ACC112 (cell line): ENCODE measurements around the gene RABGAP1.

ENCODE experiments used
- H2AFZ ChIP-seq: fragments of 200-600 bp; sonication (generic); one replicate; pipeline ENCODE4 v1.6.0; 2017; ENCODE audit warnings: antibody characterized with exemption, low read length; ENCODE audit not compliant: unreplicated experiment
- H3K27ac ChIP-seq: fragments of 200-600 bp; sonication (generic); 2 replicates; pipeline ENCODE4 v1.5.1; 2014; ENCODE audit warnings: low read depth, mild to moderate bottlenecking, antibody characterized with exemption, low read length, moderate library complexity
- H3K27me3 ChIP-seq: fragments of 200-600 bp; sonication (generic); 2 replicates; pipeline ENCODE4 v1.6.1; 2014; ENCODE audit warnings: mild to moderate bottlenecking, antibody characterized with exemption, low read length, moderate library complexity, mixed read lengths; ENCODE audit not compliant: insufficient read depth
- H3K36me3 ChIP-seq: fragments of 200-600 bp; sonication (generic); 2 replicates; pipeline ENCODE4 v1.6.1; 2016; ENCODE audit warnings: mild to moderate bottlenecking, antibody characterized with exemption, low read length, moderate library complexity, mixed read lengths; ENCODE audit not compliant: insufficient read depth
- H3K4me1 ChIP-seq: fragments of 200-600 bp; sonication (generic); one replicate; pipeline ENCODE4 v1.6.1; 2016; ENCODE audit warnings: low read length, mixed read lengths; ENCODE audit not compliant: insufficient read depth, unreplicated experiment, control insufficient read depth
- H3K4me3 ChIP-seq: fragments of 200-600 bp; sonication (generic); 2 replicates; pipeline ENCODE4 v1.5.1; 2014; ENCODE audit warnings: mild to moderate bottlenecking, low read depth, low read length
- H3K79me2 ChIP-seq: fragments of 200-600 bp; sonication (generic); one replicate; pipeline ENCODE4 v1.6.0; 2016; ENCODE audit warnings: low read length; ENCODE audit not compliant: control insufficient read depth, unreplicated experiment, insufficient read depth

Gene RABGAP1

GRCh38 chr9:123007269-123007668, 66.4 kb downstream of the RABGAP1 start:
- Histone ChIP-seq H2AFZ (no peak overlapping the region), H3K4me1 (peaks cover 14% of the 10 kb centered on the region), H3K79me2 (no peaks in the 10 kb centered on the region), H3K27ac (no peak overlapping the region), H3K27me3 (no peaks in the 10 kb centered on the region), H3K4me3 (no peak overlapping the region), H3K36me3 (peaks cover 15% of the 10 kb centered on the region)

- Histone ChIP-seq H3K27me3 (no peaks in the 10 kb centered on the region), H3K36me3 (peaks cover 28% of the 10 kb centered on the region), H2AFZ (no peak overlapping the region), H3K27ac (no peak overlapping the region), H3K4me3 (no peak overlapping the region), H3K79me2 (no peaks in the 10 kb centered on the region), H3K4me1 (peaks cover under 1% of the 10 kb centered on the region)
These were observed 68.1 kb downstream of the RABGAP1 start for GRCh38 chr9:123008909-123009308.

- Histone ChIP-seq H3K4me1 (no peaks in the 10 kb centered on the region), H3K79me2 (no peaks in the 10 kb centered on the region), H3K27me3 (no peaks in the 10 kb centered on the region), H3K27ac (no peak overlapping the region), H3K36me3 (peaks cover 39% of the 10 kb centered on the region), H3K4me3 (no peak overlapping the region), H2AFZ (no peak overlapping the region)
These were observed 70.6 kb downstream of the RABGAP1 start for GRCh38 chr9:123011380-123011779.

GRCh38 chr9:123011878-123012528, 71.2 kb downstream of the RABGAP1 start:
- no peak overlapping the region for H3K27ac ChIP-seq
- H3K36me3 ChIP-seq: peaks cover 43% of the 10 kb centered on the region
- no peaks in the 10 kb centered on the region for H3K79me2 ChIP-seq
- H3K4me1 ChIP-seq: no peaks in the 10 kb centered on the region
- H2AFZ ChIP-seq: no peak overlapping the region
- H3K27me3 ChIP-seq: no peaks in the 10 kb centered on the region
- H3K4me3 ChIP-seq: no peak overlapping the region

- no peak overlapping the region for H3K27ac ChIP-seq
- H3K36me3 ChIP-seq: peaks cover 44% of the 10 kb centered on the region
- no peaks in the 10 kb centered on the region for H3K27me3 ChIP-seq
- no peak overlapping the region for H3K4me3 ChIP-seq
- no peaks in the 10 kb centered on the region for H3K79me2 ChIP-seq
- H3K4me1 ChIP-seq: no peaks in the 10 kb centered on the region
- no peak overlapping the region for H2AFZ ChIP-seq
These were observed 75.8 kb downstream of the RABGAP1 start for GRCh38 chr9:123016631-123017030.

- Histone ChIP-seq H2AFZ (no peak overlapping the region), H3K36me3 (peaks cover 22% of the 10 kb centered on the region), H3K27ac (no peak overlapping the region)
These were observed 80.0 kb downstream of the RABGAP1 start for GRCh38 chr9:123020796-123021195.

GRCh38 chr9:123026425-123026824, 85.6 kb downstream of the RABGAP1 start:
- no peaks in the 10 kb centered on the region for H3K79me2 ChIP-seq
- peaks cover 16% of the 10 kb centered on the region for H3K36me3 ChIP-seq
- no peak overlapping the region for H2AFZ ChIP-seq
- H3K27ac ChIP-seq: no peak overlapping the region
- no peaks in the 10 kb centered on the region for H3K4me1 ChIP-seq
- no peaks in the 10 kb centered on the region for H3K27me3 ChIP-seq
- no peak overlapping the region for H3K4me3 ChIP-seq

More at GRCh38 chr9:123020796-123021195, 80.0 kb downstream of the RABGAP1 start:
- H3K4me1 ChIP-seq: no peaks in the 10 kb centered on the region
- no peak overlapping the region for H3K4me3 ChIP-seq
- no peaks in the 10 kb centered on the region for H3K27me3 ChIP-seq
- no peaks in the 10 kb centered on the region for H3K79me2 ChIP-seq

- no peaks in the 10 kb centered on the region for H3K27me3 ChIP-seq
- H3K36me3 ChIP-seq: peaks cover 13% of the 10 kb centered on the region; the same call in 1 of the 2 replicates
- no peak overlapping the region for H3K4me3 ChIP-seq
- H2AFZ ChIP-seq: no peak overlapping the region
- no peaks in the 10 kb centered on the region for H3K4me1 ChIP-seq
- H3K27ac ChIP-seq: no peak overlapping the region
- no peaks in the 10 kb centered on the region for H3K79me2 ChIP-seq
These were observed 86.7 kb downstream of the RABGAP1 start for GRCh38 chr9:123027517-123027916.

- Histone ChIP-seq H3K27ac (no peak overlapping the region), H3K4me1 (no peaks in the 10 kb centered on the region), H3K79me2 (no peaks in the 10 kb centered on the region), H3K36me3 (peaks cover 13% of the 10 kb centered on the region; the same call in 1 of the 2 replicates), H3K4me3 (no peak overlapping the region), H2AFZ (no peak overlapping the region), H3K27me3 (no peaks in the 10 kb centered on the region)
These were observed 87.3 kb downstream of the RABGAP1 start for GRCh38 chr9:123028136-123028535.

- Histone ChIP-seq H3K27me3 (no peaks in the 10 kb centered on the region), H3K36me3 (peaks cover 13% of the 10 kb centered on the region; the same call in 1 of the 2 replicates), H3K4me3 (no peak overlapping the region), H3K27ac (no peak overlapping the region), H2AFZ (no peak overlapping the region), H3K4me1 (no peaks in the 10 kb centered on the region), H3K79me2 (no peaks in the 10 kb centered on the region)
These were observed 88.2 kb downstream of the RABGAP1 start for GRCh38 chr9:123028973-123029372.

GRCh38 chr9:123031963-123032362, 91.1 kb downstream of the RABGAP1 start:
- no peak overlapping the region for H2AFZ ChIP-seq
- no peak overlapping the region for H3K4me3 ChIP-seq
- H3K79me2 ChIP-seq: no peaks in the 10 kb centered on the region
- H3K27ac ChIP-seq: no peak overlapping the region
- H3K36me3 ChIP-seq: peaks cover 17% of the 10 kb centered on the region; the same call in 1 of the 2 replicates
- peaks cover 12% of the 10 kb centered on the region for H3K4me1 ChIP-seq
- H3K27me3 ChIP-seq: no peaks in the 10 kb centered on the region
